ENCODE results near the gene PRKAA2.

- TF ChIP-seq CTCF (conservative IDR thresholded peaks at IDR 0.05 in 1 of 2, IDR thresholded peaks at IDR 0.05 in 1 of 2; ENCODE audit: low read depth in 1 of 2, low read length in 2 of 2) (no peak), EZH2 (IDR thresholded peaks at IDR 0.05; ENCODE audit: low read length, missing control alignments) (no peak)
These were observed 113.0 kb downstream of the PRKAA2 start for GRCh38 chr1:56758135-56758534.
